ENCODE results near the gene SYT8.

Gene SYT8

DNA sequence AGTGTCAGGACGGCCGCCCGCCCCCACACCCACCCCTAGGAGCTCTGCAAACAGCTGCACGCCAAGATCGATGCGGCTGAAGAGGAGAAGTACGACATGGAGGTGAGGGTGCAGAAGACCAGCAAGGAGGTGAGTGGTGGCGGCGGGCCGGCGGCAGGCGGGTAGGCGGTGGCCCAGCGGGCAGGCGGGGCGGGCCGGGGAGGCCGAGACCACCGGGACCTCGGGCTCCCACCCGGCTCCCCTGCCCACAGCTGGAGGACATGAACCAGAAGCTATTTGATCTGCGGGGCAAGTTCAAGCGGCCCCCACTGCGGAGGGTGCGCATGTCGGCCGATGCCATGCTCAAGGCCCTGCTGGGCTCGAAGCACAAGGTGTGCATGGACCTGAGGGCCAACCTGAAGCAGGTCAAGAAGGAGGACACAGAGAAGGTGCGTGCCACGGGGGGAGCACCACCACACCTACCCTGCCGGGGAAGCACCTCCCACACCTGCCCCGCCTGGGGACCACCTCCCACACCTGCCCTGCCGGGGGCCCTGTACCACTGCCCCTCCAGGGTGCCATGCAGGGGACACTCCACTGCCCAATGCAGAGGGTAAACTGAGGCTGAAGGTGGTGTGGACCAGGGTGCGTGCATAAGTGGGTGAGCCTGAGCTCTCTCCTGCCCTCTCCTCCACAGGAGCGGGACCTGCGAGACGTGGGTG, 6.1 kb downstream of the SYT8 start:
- no peak overlapping the region for H3K27ac ChIP-seq (ENCODE audit: low read length)

DNA sequence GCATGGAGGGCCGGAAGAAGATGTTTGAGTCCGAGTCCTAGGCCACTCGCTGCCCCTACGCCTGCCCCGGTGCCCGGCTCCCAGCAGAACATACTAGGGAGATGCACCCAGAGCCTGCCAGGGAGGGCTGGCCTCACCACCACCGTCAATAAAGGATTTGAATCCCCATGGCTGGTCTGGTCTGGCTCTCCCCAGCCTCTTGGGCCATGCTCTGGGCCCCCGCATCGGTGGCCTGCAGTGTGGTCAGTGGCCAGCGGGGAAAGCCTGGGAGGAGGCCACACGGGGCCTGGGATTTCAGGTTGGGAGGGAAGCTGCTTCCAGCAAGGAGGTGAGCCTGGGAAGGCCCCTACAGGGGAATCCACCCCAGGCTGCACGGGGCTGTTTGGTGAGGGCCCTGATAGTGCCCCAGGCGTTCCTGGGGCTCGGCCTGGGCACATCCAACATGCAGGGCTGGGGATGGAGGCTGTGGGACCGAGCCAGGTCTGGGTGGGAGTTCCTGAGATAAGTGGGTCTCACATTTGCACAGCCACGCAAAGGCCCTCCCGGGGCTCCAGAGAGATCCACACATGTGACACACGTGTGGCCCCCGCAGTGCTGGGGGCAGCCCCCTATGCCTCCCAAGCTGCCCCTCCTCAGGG, 6.8 kb downstream of the SYT8 start:
- H3K4me1 ChIP-seq (ENCODE audit: low read length) = no peaks in the 10 kb centered on the region

More for the DNA sequence above, 6.1 kb downstream of the SYT8 start:
- H3K9me3 ChIP-seq (replicated peaks; ENCODE audit: insufficient read depth, low read length) = no peaks in the 10 kb centered on the region
- no peaks in the 10 kb centered on the region for H3K4me1 ChIP-seq (ENCODE audit: low read length)
- no peaks in the 10 kb centered on the region for H4K20me1 ChIP-seq (ENCODE audit: insufficient read depth, low read length)
- H3K9ac ChIP-seq (ENCODE audit: low read length) = no peak overlapping the region
- no peaks in the 10 kb centered on the region for H3F3A ChIP-seq (ENCODE audit: insufficient read depth, low read length)
- no peak overlapping the region for H3K4me2 ChIP-seq (ENCODE audit: low read depth, low read length)
- TF ChIP-seq, protein P1, sequence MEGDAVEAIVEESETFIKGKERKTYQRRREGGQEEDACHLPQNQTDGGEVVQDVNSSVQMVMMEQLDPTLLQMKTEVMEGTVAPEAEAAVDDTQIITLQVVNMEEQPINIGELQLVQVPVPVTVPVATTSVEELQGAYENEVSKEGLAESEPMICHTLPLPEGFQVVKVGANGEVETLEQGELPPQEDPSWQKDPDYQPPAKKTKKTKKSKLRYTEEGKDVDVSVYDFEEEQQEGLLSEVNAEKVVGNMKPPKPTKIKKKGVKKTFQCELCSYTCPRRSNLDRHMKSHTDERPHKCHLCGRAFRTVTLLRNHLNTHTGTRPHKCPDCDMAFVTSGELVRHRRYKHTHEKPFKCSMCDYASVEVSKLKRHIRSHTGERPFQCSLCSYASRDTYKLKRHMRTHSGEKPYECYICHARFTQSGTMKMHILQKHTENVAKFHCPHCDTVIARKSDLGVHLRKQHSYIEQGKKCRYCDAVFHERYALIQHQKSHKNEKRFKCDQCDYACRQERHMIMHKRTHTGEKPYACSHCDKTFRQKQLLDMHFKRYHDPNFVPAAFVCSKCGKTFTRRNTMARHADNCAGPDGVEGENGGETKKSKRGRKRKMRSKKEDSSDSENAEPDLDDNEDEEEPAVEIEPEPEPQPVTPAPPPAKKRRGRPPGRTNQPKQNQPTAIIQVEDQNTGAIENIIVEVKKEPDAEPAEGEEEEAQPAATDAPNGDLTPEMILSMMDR (IDR thresholded peaks at IDR 0.05; ENCODE audit: low read length) = no peak
- TF ChIP-seq EZH2 (optimal IDR thresholded peaks at IDR 0.05; ENCODE audit: low read depth, low read length) (no peak), EZH2phosphoT487 (IDR thresholded peaks at IDR 0.05; ENCODE audit: low read length) (no peak)
- no peaks in the 10 kb centered on the region for H3K9me2 ChIP-seq (replicated peaks; ENCODE audit: insufficient read depth, low read length)
- peaks cover 50% of the 10 kb centered on the region for H3K27me3 ChIP-seq (replicated peaks; ENCODE audit: insufficient read depth, low read length)
- no peak for DNase-seq
- no peaks in the 10 kb centered on the region for H3K79me2 ChIP-seq (ENCODE audit: low read length)
- H3K36me3 ChIP-seq (replicated peaks; ENCODE audit: insufficient read depth, low read length) = no peaks in the 10 kb centered on the region
- no peak overlapping the region for H3K4me3 ChIP-seq (ENCODE audit: low read length)
- no peak overlapping the region for H2AFZ ChIP-seq (ENCODE audit: low read length)

DNA sequence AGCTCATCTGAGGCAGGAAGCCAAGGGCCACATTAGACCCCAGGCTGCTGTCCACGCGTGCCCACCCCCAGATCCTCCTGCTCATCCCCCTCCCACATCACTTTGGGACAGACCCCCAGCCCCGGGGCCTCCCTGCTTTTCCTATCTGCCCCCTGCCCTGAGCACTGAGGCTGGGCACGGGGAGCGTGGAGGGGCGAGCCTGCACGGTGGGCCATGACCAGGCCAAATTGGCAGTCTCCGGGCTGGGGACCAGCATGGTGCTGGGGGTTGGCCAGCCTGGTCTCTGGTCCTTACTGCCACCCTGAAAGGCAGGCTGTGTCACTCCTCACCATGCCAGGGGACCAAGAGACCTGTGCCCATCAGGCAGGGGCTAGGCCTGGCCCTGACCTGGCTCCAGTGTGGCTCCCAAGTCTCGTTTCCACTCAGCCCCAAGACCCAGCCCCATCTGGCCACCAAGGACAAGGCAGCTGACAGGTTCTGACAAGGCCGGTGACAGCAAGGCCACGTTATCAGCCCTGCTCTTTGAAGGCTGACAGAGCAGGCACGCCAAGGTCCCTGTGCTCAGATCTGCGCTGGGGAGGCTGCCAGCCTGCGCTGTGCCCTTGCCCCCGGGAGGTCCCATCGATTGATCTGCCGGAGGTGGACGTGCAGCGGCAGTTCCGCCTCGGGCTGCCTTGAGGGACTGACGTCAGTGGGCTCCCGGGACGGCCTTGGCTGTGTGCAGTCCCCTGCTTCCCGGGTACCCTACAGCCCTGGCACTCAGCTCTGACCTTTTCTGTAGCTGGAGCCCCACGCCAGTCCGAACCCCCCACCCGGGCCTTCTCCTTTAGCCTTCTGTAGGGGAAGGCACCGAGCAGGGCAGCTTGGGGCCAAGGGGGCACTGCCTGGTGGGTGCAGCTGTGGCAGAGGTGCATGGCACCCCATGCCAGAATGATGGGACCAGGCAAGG, 7.6 kb downstream of the SYT8 start:
- Histone ChIP-seq H3K4me2 (ENCODE audit: low read depth, low read length) (no peak overlapping the region), H3K36me3 (replicated peaks; ENCODE audit: insufficient read depth, low read length) (no peaks in the 10 kb centered on the region), H3K9me2 (replicated peaks; ENCODE audit: insufficient read depth, low read length) (no peaks in the 10 kb centered on the region), H3K4me3 (ENCODE audit: low read length) (no peak overlapping the region), H3K9ac (ENCODE audit: low read length) (no peak overlapping the region), H2AFZ (ENCODE audit: low read length) (no peak overlapping the region), H3K27me3 (replicated peaks; ENCODE audit: insufficient read depth, low read length) (peaks cover 44% of the 10 kb centered on the region), H3K4me1 (ENCODE audit: low read length) (no peaks in the 10 kb centered on the region), H3K79me2 (ENCODE audit: low read length) (no peaks in the 10 kb centered on the region), H3K27ac (ENCODE audit: low read length) (no peak overlapping the region), H4K20me1 (ENCODE audit: insufficient read depth, low read length) (no peaks in the 10 kb centered on the region), H3K9me3 (replicated peaks; ENCODE audit: insufficient read depth, low read length) (no peaks in the 10 kb centered on the region), H3F3A (ENCODE audit: insufficient read depth, low read length) (no peaks in the 10 kb centered on the region)
- DNase-seq = no peak
- TF ChIP-seq EZH2phosphoT487 (IDR thresholded peaks at IDR 0.05; ENCODE audit: low read length) (no peak), EZH2 (optimal IDR thresholded peaks at IDR 0.05; ENCODE audit: low read depth, low read length) (no peak)
- TF ChIP-seq, protein P1 (IDR thresholded peaks at IDR 0.05; ENCODE audit: low read length) = no peak

More for the DNA sequence above, 6.8 kb downstream of the SYT8 start:
- Histone ChIP-seq H3K4me2 (ENCODE audit: low read depth, low read length) (no peak overlapping the region), H3K9ac (ENCODE audit: low read length) (no peak overlapping the region), H2AFZ (ENCODE audit: low read length) (no peak overlapping the region), H3F3A (ENCODE audit: insufficient read depth, low read length) (no peaks in the 10 kb centered on the region), H3K4me3 (ENCODE audit: low read length) (no peak overlapping the region), H3K9me2 (replicated peaks; ENCODE audit: insufficient read depth, low read length) (no peaks in the 10 kb centered on the region), H3K27ac (ENCODE audit: low read length) (no peak overlapping the region), H4K20me1 (ENCODE audit: insufficient read depth, low read length) (no peaks in the 10 kb centered on the region), H3K27me3 (replicated peaks; ENCODE audit: insufficient read depth, low read length) (peaks cover 50% of the 10 kb centered on the region), H3K9me3 (replicated peaks; ENCODE audit: insufficient read depth, low read length) (no peaks in the 10 kb centered on the region), H3K36me3 (replicated peaks; ENCODE audit: insufficient read depth, low read length) (no peaks in the 10 kb centered on the region), H3K79me2 (ENCODE audit: low read length) (no peaks in the 10 kb centered on the region)
- TF ChIP-seq EZH2phosphoT487 (IDR thresholded peaks at IDR 0.05; ENCODE audit: low read length) (no peak), EZH2 (optimal IDR thresholded peaks at IDR 0.05; ENCODE audit: low read depth, low read length) (no peak)
- TF ChIP-seq, protein P1 (IDR thresholded peaks at IDR 0.05; ENCODE audit: low read length) = no peak
- DNase-seq = no peak

Data from MM.1S (cell line).